ENCODE measurements around the gene OR6C68. TPM values are rescaled to one million over a fixed set of nuclear protein-coding genes. Genes with fewer than 3 reads are reported as not detected.
"Not testable (repeated sequence)": the region's sequence is repeated elsewhere in the genome, so short reads cannot be mapped to it uniquely, and the experiment has no call there.

The OR6C68 gene
- total and polyA plus RNA-seq, 4 donors, result not detected

- no peak for TF ChIP-seq ATF3 (IDR thresholded peaks at IDR 0.05)
- no peak for TF ChIP-seq RAD21 (IDR thresholded peaks at IDR 0.05)
- TF ChIP-seq, protein P1, sequence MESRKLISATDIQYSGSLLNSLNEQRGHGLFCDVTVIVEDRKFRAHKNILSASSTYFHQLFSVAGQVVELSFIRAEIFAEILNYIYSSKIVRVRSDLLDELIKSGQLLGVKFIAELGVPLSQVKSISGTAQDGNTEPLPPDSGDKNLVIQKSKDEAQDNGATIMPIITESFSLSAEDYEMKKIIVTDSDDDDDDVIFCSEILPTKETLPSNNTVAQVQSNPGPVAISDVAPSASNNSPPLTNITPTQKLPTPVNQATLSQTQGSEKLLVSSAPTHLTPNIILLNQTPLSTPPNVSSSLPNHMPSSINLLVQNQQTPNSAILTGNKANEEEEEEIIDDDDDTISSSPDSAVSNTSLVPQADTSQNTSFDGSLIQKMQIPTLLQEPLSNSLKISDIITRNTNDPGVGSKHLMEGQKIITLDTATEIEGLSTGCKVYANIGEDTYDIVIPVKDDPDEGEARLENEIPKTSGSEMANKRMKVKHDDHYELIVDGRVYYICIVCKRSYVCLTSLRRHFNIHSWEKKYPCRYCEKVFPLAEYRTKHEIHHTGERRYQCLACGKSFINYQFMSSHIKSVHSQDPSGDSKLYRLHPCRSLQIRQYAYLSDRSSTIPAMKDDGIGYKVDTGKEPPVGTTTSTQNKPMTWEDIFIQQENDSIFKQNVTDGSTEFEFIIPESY (IDR thresholded peaks at IDR 0.05), result no peak
- no peak for TF ChIP-seq FOXA1 (IDR thresholded peaks at IDR 0.05)
- TF ChIP-seq GABPA (IDR thresholded peaks at IDR 0.05 in 1 of 2, conservative IDR thresholded peaks at IDR 0.05 in 1 of 2), result no peak
- no peak for TF ChIP-seq SP1 (IDR thresholded peaks at IDR 0.05)
- no peak for TF ChIP-seq EGR1 (IDR thresholded peaks at IDR 0.05; ENCODE audit: low read depth in 2 of 2)
- no peak for TF ChIP-seq HNF4A (conservative IDR thresholded peaks at IDR 0.05)
- TF ChIP-seq FOXA2 (IDR thresholded peaks at IDR 0.05), result no peak
- TF ChIP-seq NR2F2 (IDR thresholded peaks at IDR 0.05), result no peak
- no peak for TF ChIP-seq HNF4G (IDR thresholded peaks at IDR 0.05)
- no peak for TF ChIP-seq RXRA (IDR thresholded peaks at IDR 0.05)
- TF ChIP-seq TAF1 (conservative IDR thresholded peaks at IDR 0.05), result no peak
- Histone ChIP-seq H3K36me3 (ENCODE audit: control insufficient read depth in 4 of 4, insufficient read depth in 3 of 4, low read depth in 1 of 4, low read length in 3 of 4) (no peaks in the 10 kb centered on the region), H3K4me1 (ENCODE audit: control insufficient read depth in 4 of 4, insufficient read depth in 4 of 4, low read length in 3 of 4) (no peaks in the 10 kb centered on the region), H3K27me3 (ENCODE audit: control insufficient read depth in 4 of 4, insufficient read depth in 4 of 4, low read length in 3 of 4) (peaks cover 0 to 3% (median 0%) of the 10 kb centered on the region in 4 donors), H3K9ac (ENCODE audit: low read depth in 1 of 2, low read length in 2 of 2) (no peak overlapping the region), H3K9me3 (ENCODE audit: control insufficient read depth in 4 of 4, low read length in 3 of 4) (no peaks in the 10 kb centered on the region), H3K4me3 (ENCODE audit: low read depth in 1 of 3, low read length in 3 of 3) (no peak overlapping the region), H3K27ac (ENCODE audit: low read depth in 1 of 2, low read length in 2 of 2) (no peak overlapping the region)
- WGBS, result 73% methylated on average over 5 of the region's 5 CpGs
- no peak for DNase-seq (ENCODE audit: low spot score)
Measured at GRCh38 chr12:55446326-55446725, 45.9 kb upstream of the OR6C68 start.

DNA sequence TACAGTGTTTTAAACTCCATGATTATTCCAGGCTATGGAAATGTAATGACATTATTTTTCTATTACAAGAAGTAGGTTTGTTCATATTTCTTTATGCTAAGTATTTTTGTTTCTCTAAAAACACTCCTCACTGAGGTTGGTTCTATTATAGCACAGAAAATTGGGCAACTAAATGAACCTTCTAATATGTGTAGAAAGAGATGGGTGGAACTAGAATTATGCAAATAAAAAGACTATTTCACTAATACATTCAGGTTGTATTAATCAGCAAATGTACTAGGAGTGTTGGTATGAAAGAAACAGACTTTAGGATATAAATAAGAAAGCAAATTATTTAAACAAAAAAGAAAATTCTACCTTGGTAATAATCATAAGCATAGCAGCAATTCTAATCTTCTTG lies 43.4 kb upstream of the OR6C68 start:
- H3K4me3 ChIP-seq (ENCODE audit: low read depth in 1 of 3, low read length in 3 of 3), result no peak overlapping the region
- no peak overlapping the region for H3K27ac ChIP-seq (ENCODE audit: low read depth in 1 of 2, low read length in 2 of 2)
- H3K36me3 ChIP-seq (ENCODE audit: control insufficient read depth in 4 of 4, insufficient read depth in 3 of 4, low read depth in 1 of 4, low read length in 3 of 4), result no peaks in the 10 kb centered on the region
- no peak for DNase-seq (ENCODE audit: low spot score)
- H3K27me3 ChIP-seq (ENCODE audit: control insufficient read depth in 4 of 4, insufficient read depth in 4 of 4, low read length in 3 of 4), result peaks cover 0 to 3% (median 0%) of the 10 kb centered on the region in 4 donors
- no peaks in the 10 kb centered on the region for H3K4me1 ChIP-seq (ENCODE audit: control insufficient read depth in 4 of 4, insufficient read depth in 4 of 4, low read length in 3 of 4)
- no peak overlapping the region for H3K9ac ChIP-seq (ENCODE audit: low read depth in 1 of 2, low read length in 2 of 2)
- TF ChIP-seq GABPA (IDR thresholded peaks at IDR 0.05 in 1 of 2, conservative IDR thresholded peaks at IDR 0.05 in 1 of 2), result no peak
- TF ChIP-seq HNF4A (conservative IDR thresholded peaks at IDR 0.05), result no peak
- TF ChIP-seq, protein P1 (IDR thresholded peaks at IDR 0.05), result no peak
- TF ChIP-seq MAX (IDR thresholded peaks at IDR 0.05), result no peak
- TF ChIP-seq CTCF (IDR thresholded peaks at IDR 0.05; ENCODE audit: low read depth, low read length, missing input control), result no peak
- no peak for TF ChIP-seq JUND (IDR thresholded peaks at IDR 0.05)
- no peak for TF ChIP-seq NR2F2 (IDR thresholded peaks at IDR 0.05)
- no peak for TF ChIP-seq FOXA1 (IDR thresholded peaks at IDR 0.05)
- TF ChIP-seq, protein P2, sequence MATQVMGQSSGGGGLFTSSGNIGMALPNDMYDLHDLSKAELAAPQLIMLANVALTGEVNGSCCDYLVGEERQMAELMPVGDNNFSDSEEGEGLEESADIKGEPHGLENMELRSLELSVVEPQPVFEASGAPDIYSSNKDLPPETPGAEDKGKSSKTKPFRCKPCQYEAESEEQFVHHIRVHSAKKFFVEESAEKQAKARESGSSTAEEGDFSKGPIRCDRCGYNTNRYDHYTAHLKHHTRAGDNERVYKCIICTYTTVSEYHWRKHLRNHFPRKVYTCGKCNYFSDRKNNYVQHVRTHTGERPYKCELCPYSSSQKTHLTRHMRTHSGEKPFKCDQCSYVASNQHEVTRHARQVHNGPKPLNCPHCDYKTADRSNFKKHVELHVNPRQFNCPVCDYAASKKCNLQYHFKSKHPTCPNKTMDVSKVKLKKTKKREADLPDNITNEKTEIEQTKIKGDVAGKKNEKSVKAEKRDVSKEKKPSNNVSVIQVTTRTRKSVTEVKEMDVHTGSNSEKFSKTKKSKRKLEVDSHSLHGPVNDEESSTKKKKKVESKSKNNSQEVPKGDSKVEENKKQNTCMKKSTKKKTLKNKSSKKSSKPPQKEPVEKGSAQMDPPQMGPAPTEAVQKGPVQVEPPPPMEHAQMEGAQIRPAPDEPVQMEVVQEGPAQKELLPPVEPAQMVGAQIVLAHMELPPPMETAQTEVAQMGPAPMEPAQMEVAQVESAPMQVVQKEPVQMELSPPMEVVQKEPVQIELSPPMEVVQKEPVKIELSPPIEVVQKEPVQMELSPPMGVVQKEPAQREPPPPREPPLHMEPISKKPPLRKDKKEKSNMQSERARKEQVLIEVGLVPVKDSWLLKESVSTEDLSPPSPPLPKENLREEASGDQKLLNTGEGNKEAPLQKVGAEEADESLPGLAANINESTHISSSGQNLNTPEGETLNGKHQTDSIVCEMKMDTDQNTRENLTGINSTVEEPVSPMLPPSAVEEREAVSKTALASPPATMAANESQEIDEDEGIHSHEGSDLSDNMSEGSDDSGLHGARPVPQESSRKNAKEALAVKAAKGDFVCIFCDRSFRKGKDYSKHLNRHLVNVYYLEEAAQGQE (IDR thresholded peaks at IDR 0.05), result no peak
- TF ChIP-seq RXRA (IDR thresholded peaks at IDR 0.05), result no peak
- no peak for TF ChIP-seq HNF4G (IDR thresholded peaks at IDR 0.05)
- no peak for TF ChIP-seq RAD21 (IDR thresholded peaks at IDR 0.05)
- no peak for TF ChIP-seq FOXA2 (IDR thresholded peaks at IDR 0.05)
- no peak for TF ChIP-seq SP1 (IDR thresholded peaks at IDR 0.05)
- no peak for TF ChIP-seq ATF3 (IDR thresholded peaks at IDR 0.05)
- no peaks in the 10 kb centered on the region for H3K9me3 ChIP-seq (ENCODE audit: control insufficient read depth in 4 of 4, low read length in 3 of 4)

- not testable (repeated sequence) for DNase-seq (ENCODE audit: low spot score); H3K27ac ChIP-seq (ENCODE audit: low read depth in 1 of 2, low read length in 2 of 2); H3K4me3 ChIP-seq (ENCODE audit: low read depth in 1 of 3, low read length in 3 of 3); H3K9ac ChIP-seq (ENCODE audit: low read depth in 1 of 2, low read length in 2 of 2); H3K27me3 ChIP-seq (ENCODE audit: control insufficient read depth in 4 of 4, insufficient read depth in 4 of 4, low read length in 3 of 4); H3K36me3 ChIP-seq (ENCODE audit: control insufficient read depth in 4 of 4, insufficient read depth in 3 of 4, low read depth in 1 of 4, low read length in 3 of 4); H3K9me3 ChIP-seq (ENCODE audit: control insufficient read depth in 4 of 4, low read length in 3 of 4); H3K4me1 ChIP-seq (ENCODE audit: control insufficient read depth in 4 of 4, insufficient read depth in 4 of 4, low read length in 3 of 4)
- WGBS, result 92% methylated on average over 1 of the region's 1 CpG
Measured at GRCh38 chr12:55464926-55465325, 27.3 kb upstream of the OR6C68 start.

All from liver (tissue), 9 donors.